GM19438 (cell line): ENCODE measurements around the gene CA5A.
"Not testable (repeated sequence)": the region's sequence is repeated elsewhere in the genome, so short reads cannot be mapped to it uniquely, and the experiment has no call there.

Source experiments
- ATAC-seq: cut with Tn5 transposase; IDR thresholded peaks from one replicate; pipeline ENCODE4 v1.9.1; 2021; ENCODE audit warnings: low read depth; ENCODE audit not compliant: unreplicated experiment

CA5A gene

GRCh38 chr16:87926246-87927194 is 9.8 kb downstream of the CA5A start:
- no peak for ATAC-seq

GRCh38 chr16:87924811-87925670 is 11.3 kb downstream of the CA5A start:
- no peak for ATAC-seq

- no peak for ATAC-seq
Observed at GRCh38 chr16:87924041-87924810, 12.1 kb downstream of the CA5A start.

GRCh38 chr16:87922250-87922871 is 14.0 kb downstream of the CA5A start:
- no peak for ATAC-seq

GRCh38 chr16:87921236-87921773 is 15.0 kb downstream of the CA5A start:
- ATAC-seq, result no peak

- no peak for ATAC-seq
Observed at GRCh38 chr16:87919681-87919994, 16.7 kb downstream of the CA5A start.

- ATAC-seq, result no peak
Observed at GRCh38 chr16:87918866-87919680, 17.3 kb downstream of the CA5A start.

GRCh38 chr16:87918338-87918737 is 18.0 kb downstream of the CA5A start:
- ATAC-seq, result no peak

GRCh38 chr16:87917503-87917902 is 18.8 kb downstream of the CA5A start:
- no peak for ATAC-seq

- no peak for ATAC-seq
Observed at GRCh38 chr16:87914812-87915211, 21.5 kb downstream of the CA5A start.

- ATAC-seq, result not testable (repeated sequence)
Observed at GRCh38 chr16:87914021-87914725, 22.2 kb downstream of the CA5A start.

GRCh38 chr16:87912691-87913090 is 23.6 kb downstream of the CA5A start:
- ATAC-seq, result not testable (repeated sequence)

- not testable (repeated sequence) for ATAC-seq
Observed at GRCh38 chr16:87911106-87911763, 25.1 kb downstream of the CA5A start.

- peak; percentile 89 for ATAC-seq
Observed at GRCh38 chr16:87909203-87909935, 27.0 kb downstream of the CA5A start.

- ATAC-seq, result not testable (repeated sequence)
Observed at GRCh38 chr16:87908101-87908500, 28.2 kb downstream of the CA5A start.

- ATAC-seq, result not testable (repeated sequence)
Observed at GRCh38 chr16:87905521-87905920, 30.8 kb downstream of the CA5A start.

GRCh38 chr16:87904963-87905362 is 31.4 kb downstream of the CA5A start:
- not testable (repeated sequence) for ATAC-seq
